DOHH2 (cell line): ENCODE measurements around the gene TGFB2.

Experiments
- H3F3A ChIP-seq: fragments of 200-600 bp; sonication (generic), shearing (Covaris generic); 2 replicates; pipeline ENCODE4 v1.6.0; 2016; ENCODE audit warnings: antibody characterized with exemption, mild to moderate bottlenecking; ENCODE audit not compliant: control insufficient read depth, insufficient read depth
- H3K27ac ChIP-seq: fragments of 200-600 bp; sonication (generic); 2 replicates; pipeline ENCODE4 v1.5.1; 2014; ENCODE audit warnings: low read depth, mild to moderate bottlenecking, low read length, moderate library complexity
- H3K27me3 ChIP-seq: fragments of 200-600 bp; sonication (generic); 2 replicates; pipeline ENCODE4 v1.6.1; 2014; ENCODE audit warnings: mild to moderate bottlenecking, low read length, mixed read lengths; ENCODE audit not compliant: control insufficient read depth
- H3K36me3 ChIP-seq: fragments of 200-600 bp; sonication (generic); 2 replicates; pipeline ENCODE4 v1.6.1; 2014; ENCODE audit warnings: mild to moderate bottlenecking, low read length, moderate library complexity, mixed read lengths; ENCODE audit not compliant: control insufficient read depth
- H3K4me1 ChIP-seq: fragments of 200-600 bp; sonication (generic); 2 replicates; pipeline ENCODE4 v1.6.1; 2014; ENCODE audit warnings: mild to moderate bottlenecking, low read length, mixed read lengths; ENCODE audit not compliant: control insufficient read depth
- H3K4me2 ChIP-seq: fragments of 200-600 bp; sonication (generic); 2 replicates; pipeline ENCODE4 v1.6.0; 2014; ENCODE audit warnings: mild to moderate bottlenecking, low read length, moderate library complexity
- H3K4me3 ChIP-seq: fragments of 200-600 bp; sonication (generic); 2 replicates; pipeline ENCODE4 v1.5.1; 2014; ENCODE audit warnings: mild to moderate bottlenecking, low read length, mixed read lengths
- H3K79me2 ChIP-seq: fragments of 200-600 bp; sonication (generic); 2 replicates; pipeline ENCODE4 v1.6.1; 2014; ENCODE audit warnings: mild to moderate bottlenecking, low read length, mixed read lengths; ENCODE audit not compliant: control insufficient read depth
- H3K9me2 ChIP-seq: fragments of 200-600 bp; sonication (generic); replicated peaks from 2 replicates; pipeline ENCODE4 v1.6.1; 2014; ENCODE audit warnings: mild to moderate bottlenecking, low read length, mixed read lengths; ENCODE audit not compliant: control insufficient read depth
- H3K9me3 ChIP-seq: fragments of 200-600 bp; sonication (generic); 2 replicates; pipeline ENCODE4 v1.6.1; 2014; ENCODE audit warnings: antibody characterized with exemption, low read length, mixed read lengths; ENCODE audit not compliant: control insufficient read depth, insufficient read depth
- H4K20me1 ChIP-seq: fragments of 200-600 bp; sonication (generic); 2 replicates; pipeline ENCODE4 v1.6.0; 2014; ENCODE audit warnings: low read depth, mild to moderate bottlenecking, antibody characterized with exemption, low read length, moderate library complexity; ENCODE audit not compliant: control insufficient read depth, insufficient read depth
- EZH2phosphoT487 ChIP-seq: fragments of 200-600 bp; sonication (generic); IDR thresholded peaks from 2 replicates; pipeline ENCODE4 v1.6.1; 2017; ENCODE audit warnings: borderline replicate concordance, mild to moderate bottlenecking, antibody characterized with exemption, low read length, moderate library complexity, mixed read lengths
- TF ChIP-seq, protein P1 (sequence below): fragments of 200-600 bp; sonication (generic); IDR thresholded peaks from one replicate; pipeline ENCODE4 v1.5.1; 2014; ENCODE audit warnings: antibody characterized with exemption, mild to moderate bottlenecking, low read depth, low read length; ENCODE audit not compliant: poor library complexity, severe bottlenecking

The TGFB2 gene

GRCh38 chr1:218328769-218329168 is 16.4 kb upstream of the TGFB2 start:
- Histone ChIP-seq H3F3A (0 out of 2 replicates have a peak, but pooled peaks cover 5% of the 10 kb centered on the region), H3K4me1 (no peaks in the 10 kb centered on the region), H3K4me2 (no peak overlapping the region), H3K36me3 (peaks cover 25% of the 10 kb centered on the region), H3K4me3 (no peak overlapping the region), H3K9me3 (no peaks in the 10 kb centered on the region), H4K20me1 (no peaks in the 10 kb centered on the region), H3K27me3 (no peaks in the 10 kb centered on the region), H3K9me2 (no peaks in the 10 kb centered on the region), H3K27ac (no peak overlapping the region), H3K79me2 (no peaks in the 10 kb centered on the region)
- no peak for TF ChIP-seq EZH2phosphoT487
- TF ChIP-seq, protein P1, sequence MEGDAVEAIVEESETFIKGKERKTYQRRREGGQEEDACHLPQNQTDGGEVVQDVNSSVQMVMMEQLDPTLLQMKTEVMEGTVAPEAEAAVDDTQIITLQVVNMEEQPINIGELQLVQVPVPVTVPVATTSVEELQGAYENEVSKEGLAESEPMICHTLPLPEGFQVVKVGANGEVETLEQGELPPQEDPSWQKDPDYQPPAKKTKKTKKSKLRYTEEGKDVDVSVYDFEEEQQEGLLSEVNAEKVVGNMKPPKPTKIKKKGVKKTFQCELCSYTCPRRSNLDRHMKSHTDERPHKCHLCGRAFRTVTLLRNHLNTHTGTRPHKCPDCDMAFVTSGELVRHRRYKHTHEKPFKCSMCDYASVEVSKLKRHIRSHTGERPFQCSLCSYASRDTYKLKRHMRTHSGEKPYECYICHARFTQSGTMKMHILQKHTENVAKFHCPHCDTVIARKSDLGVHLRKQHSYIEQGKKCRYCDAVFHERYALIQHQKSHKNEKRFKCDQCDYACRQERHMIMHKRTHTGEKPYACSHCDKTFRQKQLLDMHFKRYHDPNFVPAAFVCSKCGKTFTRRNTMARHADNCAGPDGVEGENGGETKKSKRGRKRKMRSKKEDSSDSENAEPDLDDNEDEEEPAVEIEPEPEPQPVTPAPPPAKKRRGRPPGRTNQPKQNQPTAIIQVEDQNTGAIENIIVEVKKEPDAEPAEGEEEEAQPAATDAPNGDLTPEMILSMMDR: no peak

DNA sequence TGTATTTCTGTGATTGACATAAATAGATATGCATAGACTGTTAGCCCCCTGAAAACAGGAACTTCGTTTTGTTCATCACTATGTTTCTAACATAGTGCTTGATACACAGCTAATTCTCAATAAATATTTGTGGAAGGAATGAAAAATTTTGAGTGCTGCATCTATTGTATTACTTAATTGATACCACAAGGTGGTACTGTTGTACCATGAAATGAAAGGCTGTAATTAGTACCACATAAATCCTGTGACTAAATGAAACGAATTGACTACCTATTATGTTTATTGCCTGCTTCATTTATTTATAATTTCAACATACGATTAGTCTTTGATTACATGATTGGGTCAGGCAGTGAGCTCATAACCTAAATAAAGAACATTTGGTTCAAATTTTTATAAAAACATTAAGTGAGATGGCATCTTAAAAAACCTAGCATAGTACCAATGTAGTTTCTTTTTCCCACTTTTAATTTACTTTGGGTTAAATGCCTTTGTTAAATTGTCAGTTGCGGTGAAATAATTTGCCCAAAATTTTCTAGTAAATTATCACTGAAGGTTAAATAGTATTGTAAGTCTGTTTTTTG is 15.0 kb upstream of the TGFB2 start:
- 0 out of 2 replicates have a peak, but pooled peaks cover 5% of the 10 kb centered on the region for H3F3A ChIP-seq
- TF ChIP-seq, protein P1: peak; percentile 67
- TF ChIP-seq EZH2phosphoT487: no peak
- H3K36me3 ChIP-seq: peaks cover 20% of the 10 kb centered on the region
- H3K27me3 ChIP-seq: no peaks in the 10 kb centered on the region
- H3K4me3 ChIP-seq: no peak overlapping the region
- H3K27ac ChIP-seq: no peak overlapping the region
- H3K79me2 ChIP-seq: no peaks in the 10 kb centered on the region
- no peaks in the 10 kb centered on the region for H3K9me2 ChIP-seq
- no peaks in the 10 kb centered on the region for H3K4me1 ChIP-seq
- H4K20me1 ChIP-seq: no peaks in the 10 kb centered on the region
- H3K9me3 ChIP-seq: no peaks in the 10 kb centered on the region
- H3K4me2 ChIP-seq: no peak overlapping the region

- H3K27ac ChIP-seq: no peak overlapping the region
- H3K4me2 ChIP-seq: no peak overlapping the region
- H3K36me3 ChIP-seq: peaks cover 20% of the 10 kb centered on the region
- no peaks in the 10 kb centered on the region for H3K4me1 ChIP-seq
- no peaks in the 10 kb centered on the region for H3K27me3 ChIP-seq
- TF ChIP-seq, protein P1: no peak
- no peak for TF ChIP-seq EZH2phosphoT487
- H3K79me2 ChIP-seq: no peaks in the 10 kb centered on the region
- 0 out of 2 replicates have a peak, but pooled peaks cover 9% of the 10 kb centered on the region for H3F3A ChIP-seq
- no peak overlapping the region for H3K4me3 ChIP-seq
- no peaks in the 10 kb centered on the region for H3K9me2 ChIP-seq
- H3K9me3 ChIP-seq: no peaks in the 10 kb centered on the region
- H4K20me1 ChIP-seq: no peaks in the 10 kb centered on the region
Measured at GRCh38 chr1:218332416-218332815, 12.7 kb upstream of the TGFB2 start.
